Body of pancreas (tissue), 4 donors: ENCODE measurements around the gene CSNK2A3. TPM values are rescaled to one million over a fixed set of nuclear protein-coding genes. Genes with fewer than 3 reads are reported as not detected.

Source experiments
- ATAC-seq: fragments of 150-250 bp; one replicate; pipeline ENCODE4 v1.9.1; 2016
- DNase-seq, 4 donors: peaks; one replicate each; pipeline ENCODE4 v3.0.0-alpha.2; 2019
- H3K27ac ChIP-seq, 4 donors: fragments of 200-600 bp; sonication (generic); 1 replicate in 3 of 4; 2 replicates in 1 of 4; pipeline versions ENCODE4 v1.5.1 to v1.6.1; 2016 to 2019; ENCODE audit warnings: mild to moderate bottlenecking in 1 of 4, mixed read lengths in 1 of 4, moderate library complexity in 1 of 4
- H3K27me3 ChIP-seq, 2 donors: fragments of 200-600 bp; sonication (generic); one replicate each; pipeline ENCODE4 v1.6.0; 2016; ENCODE audit warnings: mild to moderate bottlenecking in 1 of 2
- H3K36me3 ChIP-seq, 2 donors: fragments of 200-600 bp; sonication (generic); replicated peaks in 1 of 2; 2 replicates each; pipeline ENCODE4 v1.5.1; 2016; ENCODE audit warnings: low read depth in 2 of 2; ENCODE audit not compliant: insufficient read depth in 1 of 2
- H3K4me1 ChIP-seq: fragments of 200-600 bp; sonication (generic); one replicate; pipeline ENCODE4 v1.6.0; 2016
- H3K4me3 ChIP-seq, 2 donors: fragments of 200-600 bp; sonication (generic); 1 replicate in 1 of 2; 2 replicates in 1 of 2; pipeline ENCODE4 v1.5.1; 2016 to 2019
- H3K9me3 ChIP-seq, 3 donors: fragments of 200-600 bp; sonication (generic); 1 replicate in 2 of 3; 2 replicates in 1 of 3; pipeline ENCODE4 v1.5.1; 2016
- CTCF ChIP-seq, 7 experiments: fragments of 450-650 bp in 4 of 7; fragments of 200-600 bp in 3 of 7; sonication (generic) in 3 of 7; IDR thresholded peaks; one replicate each; pipeline ENCODE4 v1.5.1; 2016 to 2019; ENCODE audit warnings: antibody characterized with exemption in 7 of 7
- POLR2A ChIP-seq, 3 donors: fragments of 450-650 bp; IDR thresholded peaks; one replicate each; pipeline ENCODE4 v1.6.1; 2016; ENCODE audit warnings: antibody characterized with exemption in 3 of 3, mild to moderate bottlenecking in 2 of 3
- WGBS, 2 donors: methylation state at CpG; one replicate each; pipeline ENCODE4 v1.1.5; 2017; 5-methylcytosine and 5-hydroxymethylcytosine counted together
- intact Hi-C: fragments of 100-400 bp; cut with DNase I; formaldehyde crosslinking; loops from one replicate; pipeline ENCODE4 v1.15.1; 2023
- total RNA-seq, 2 donors: library from RNA; depleted of rRNA; stranded (reverse); fragments of >200 nt; gene quantifications; one replicate each; pipeline ENCODE4 v1.1.0, GENCODE V29; 2016

The CSNK2A3 gene
- total RNA-seq, 2 donors from 2014 or later, result 0.78 TPM; not detected in 1

DNA sequence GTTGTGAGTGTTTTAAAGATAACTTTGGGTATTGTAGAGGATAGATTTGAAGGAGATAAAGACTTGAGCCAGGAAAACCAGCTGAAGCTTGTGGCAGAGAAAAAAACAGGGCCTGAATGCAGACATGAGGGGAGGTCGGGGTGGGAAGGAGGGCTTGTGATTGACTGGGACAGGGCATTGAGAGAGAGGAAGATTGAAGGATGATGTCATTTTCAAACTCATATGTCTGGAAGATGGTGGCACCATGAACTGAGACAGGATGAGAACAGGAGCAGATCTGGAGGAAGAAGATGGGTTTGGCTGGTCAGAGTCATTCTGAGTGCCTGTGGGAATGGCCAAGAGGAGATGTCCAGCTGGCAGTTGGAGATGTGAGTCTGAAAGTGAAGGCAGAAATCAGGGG lies 14.7 kb downstream of the CSNK2A3 start:
- DNase-seq (no peak), ATAC-seq (no peak)
- TF ChIP-seq POLR2A (IDR thresholded peaks at IDR 0.05) (no peak), CTCF (IDR thresholded peaks at IDR 0.05) (no peak)
- no peaks in the 10 kb centered on the region for H3K36me3 ChIP-seq
- H3K4me3 ChIP-seq, result no peak overlapping the region
- no peak overlapping the region for H3K27ac ChIP-seq
- 71 to 87% methylated on average over 1 of the region's 1 CpG for WGBS, 2 donors
- no peaks in the 10 kb centered on the region for H3K9me3 ChIP-seq
- intact Hi-C loops, result no loop called here
- H3K27me3 ChIP-seq, result no peaks in the 10 kb centered on the region
- no peaks in the 10 kb centered on the region for H3K4me1 ChIP-seq

- DNase-seq (no peak), ATAC-seq (no peak)
- 69 to 79% methylated on average over 4 of the region's 4 CpGs for WGBS, 2 donors
- Histone ChIP-seq H3K36me3 (no peaks in the 10 kb centered on the region), H3K4me1 (no peaks in the 10 kb centered on the region), H3K4me3 (no peak overlapping the region), H3K27ac (no peak overlapping the region), H3K27me3 (no peaks in the 10 kb centered on the region), H3K9me3 (no peaks in the 10 kb centered on the region)
- TF ChIP-seq CTCF (IDR thresholded peaks at IDR 0.05), result no peak
- no peak for TF ChIP-seq POLR2A (IDR thresholded peaks at IDR 0.05)
- intact Hi-C loops, result no loop called here
Measured at GRCh38 chr11:11336664-11337063, 16.4 kb downstream of the CSNK2A3 start.

DNA sequence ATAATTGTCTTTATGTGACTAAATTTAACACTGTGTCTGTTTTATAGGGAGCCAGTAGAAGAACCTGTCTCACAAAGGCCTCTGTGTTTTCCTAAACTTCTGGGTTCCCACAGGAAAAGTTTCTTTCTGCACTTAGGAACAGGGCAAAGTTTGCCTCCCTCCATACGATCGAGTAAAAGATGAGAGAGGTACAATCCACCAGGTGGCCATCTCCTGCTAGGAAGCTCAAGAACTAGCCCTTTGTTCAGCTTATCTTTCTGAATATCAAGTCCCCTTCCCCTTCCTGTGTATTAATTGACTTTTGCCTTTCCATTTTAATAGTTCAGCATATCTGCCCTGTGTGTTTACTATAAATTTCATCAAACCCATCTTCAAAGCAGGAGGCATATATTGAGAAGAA lies 18.0 kb downstream of the CSNK2A3 start:
- ATAC-seq, result no peak
- WGBS, 2 donors, result 80 to 82% methylated on average over 2 of the region's 2 CpGs
- intact Hi-C loops, result no loop called here

GRCh38 chr11:11334607-11335006 lies 18.4 kb downstream of the CSNK2A3 start:
- no peak for TF ChIP-seq POLR2A (IDR thresholded peaks at IDR 0.05)
- no peak for TF ChIP-seq CTCF (IDR thresholded peaks at IDR 0.05)
- H3K9me3 ChIP-seq, result no peaks in the 10 kb centered on the region
- no peak overlapping the region for H3K27ac ChIP-seq
- no peaks in the 10 kb centered on the region for H3K4me1 ChIP-seq
- DNase-seq, result no peak
- H3K4me3 ChIP-seq, result no peak overlapping the region
- WGBS, 2 donors, result 60 to 67% methylated on average over 4 of the region's 4 CpGs
- intact Hi-C loops, result no loop called here
- H3K27me3 ChIP-seq, result no peaks in the 10 kb centered on the region
- no peak for ATAC-seq
- H3K36me3 ChIP-seq, result no peaks in the 10 kb centered on the region

More for the DNA sequence above, 18.0 kb downstream of the CSNK2A3 start:
- no peaks in the 10 kb centered on the region for H3K9me3 ChIP-seq
- no peak overlapping the region for H3K4me3 ChIP-seq
- no peak for DNase-seq
- no peak overlapping the region for H3K27ac ChIP-seq
- H3K4me1 ChIP-seq, result no peaks in the 10 kb centered on the region
- TF ChIP-seq CTCF (IDR thresholded peaks at IDR 0.05) (no peak), POLR2A (IDR thresholded peaks at IDR 0.05) (no peak)
- H3K36me3 ChIP-seq, result no peaks in the 10 kb centered on the region
- no peaks in the 10 kb centered on the region for H3K27me3 ChIP-seq

DNA sequence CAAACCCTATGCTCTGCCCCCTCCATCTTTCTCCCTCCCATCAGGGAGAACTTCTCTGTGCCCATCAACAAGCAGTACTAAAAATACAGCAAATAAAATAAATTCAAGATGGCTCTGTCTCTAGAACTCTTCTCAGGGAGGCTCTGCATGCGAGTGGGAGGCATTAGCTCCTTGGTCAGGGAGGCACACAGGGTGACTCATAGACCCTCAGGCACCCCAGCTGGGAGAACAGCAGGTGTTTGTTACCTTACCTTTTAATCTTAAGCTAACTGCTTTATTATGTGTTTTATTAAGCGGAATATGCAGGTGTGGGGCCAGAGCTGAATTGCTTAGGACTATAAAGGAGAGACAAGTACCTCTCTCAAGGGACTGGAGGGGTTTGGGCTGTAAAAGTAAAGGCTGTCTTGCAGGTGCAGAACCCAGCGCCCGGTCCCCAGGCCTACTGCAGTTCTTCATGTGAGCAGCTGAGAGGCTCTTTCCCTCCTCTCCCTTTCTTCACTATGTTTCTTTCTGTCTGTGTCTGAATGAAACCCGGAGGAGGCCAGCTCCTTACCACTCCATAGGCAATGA lies 20.8 kb downstream of the CSNK2A3 start:
- Histone ChIP-seq H3K4me1 (no peaks in the 10 kb centered on the region), H3K27me3 (no peaks in the 10 kb centered on the region), H3K4me3 (no peak overlapping the region), H3K36me3 (no peaks in the 10 kb centered on the region), H3K27ac (no peak overlapping the region), H3K9me3 (no peaks in the 10 kb centered on the region)
- 76 to 85% methylated on average over 5 of the region's 5 CpGs for WGBS, 2 donors
- TF ChIP-seq CTCF (IDR thresholded peaks at IDR 0.05), result no peak
- no peak for TF ChIP-seq POLR2A (IDR thresholded peaks at IDR 0.05)
- ATAC-seq, result no peak
- intact Hi-C loops, result no loop called here
- DNase-seq, result no peak
